HG03108 (cell line): ENCODE measurements around the gene ACTN4.
A peak's percentile ranks its signal among the peaks of the same experiment; 100 is the strongest.

ENCODE experiments used
- ATAC-seq: cut with Tn5 transposase; IDR thresholded peaks from one replicate; pipeline ENCODE4 v1.9.1; 2021; ENCODE audit warnings: moderate library complexity; ENCODE audit not compliant: unreplicated experiment

ACTN4 gene

DNA sequence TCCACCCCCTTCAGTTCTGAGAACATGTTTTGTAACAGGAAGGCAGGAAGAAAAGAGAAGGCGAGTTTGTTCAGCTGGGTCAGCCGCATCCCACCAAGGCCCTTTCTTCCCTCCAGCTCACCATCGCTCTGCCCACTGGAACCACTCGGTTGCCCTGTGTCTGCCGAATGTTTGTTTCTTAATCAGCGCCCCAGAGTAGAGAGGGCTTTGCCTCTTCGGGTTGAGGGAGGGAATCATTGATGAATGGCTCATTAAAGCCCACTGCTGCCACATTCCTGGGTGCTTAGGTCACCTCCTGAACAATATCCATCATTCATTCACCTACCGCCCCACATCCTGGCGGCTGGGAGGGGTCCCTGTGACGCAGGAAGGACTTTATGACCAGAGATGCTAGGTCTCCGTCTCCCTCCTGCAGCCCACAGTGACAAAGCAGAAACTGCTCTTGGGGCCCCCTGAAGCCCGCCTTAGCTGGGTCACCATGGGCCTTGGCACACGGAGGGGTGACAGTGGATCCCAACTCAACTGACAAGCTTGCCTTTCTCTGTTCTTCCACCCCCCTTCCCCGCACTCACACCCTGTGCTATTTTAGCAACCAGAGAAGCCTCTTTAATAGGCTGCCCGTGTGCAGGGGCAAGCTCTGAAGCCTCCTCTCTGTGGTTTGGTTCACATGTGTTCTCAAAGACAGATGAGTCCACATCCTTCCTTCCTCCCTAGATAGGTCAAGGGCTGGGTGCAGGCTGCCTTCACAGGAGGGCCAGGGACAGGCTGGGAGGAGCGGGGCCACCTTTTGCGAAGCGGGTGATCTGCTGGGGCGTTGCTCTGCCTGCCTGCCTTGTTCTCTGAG is 46.2 kb downstream of the ACTN4 start:
- peak; percentile 77 for ATAC-seq

DNA sequence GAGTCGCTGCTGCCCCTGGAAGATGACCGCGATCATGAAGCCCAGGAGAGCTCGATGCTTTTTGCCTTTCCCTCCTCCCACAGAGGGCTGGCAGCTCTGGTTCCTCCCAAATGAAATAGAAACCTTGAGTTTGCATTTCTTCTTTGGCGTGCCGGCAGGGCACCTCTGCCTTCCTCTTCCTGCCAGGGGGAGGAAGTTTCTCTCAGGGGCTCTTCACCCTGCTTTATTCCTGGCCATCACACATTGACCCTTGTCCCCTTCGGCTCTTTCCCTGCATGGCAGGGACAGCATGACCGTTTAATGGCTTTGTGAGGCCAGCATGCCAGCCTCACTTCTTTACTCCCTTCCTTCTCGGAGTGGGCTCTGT is 47.9 kb downstream of the ACTN4 start:
- no peak for ATAC-seq

GRCh38 chr19:38695832-38696728 is 48.6 kb downstream of the ACTN4 start:
- no peak for ATAC-seq

DNA sequence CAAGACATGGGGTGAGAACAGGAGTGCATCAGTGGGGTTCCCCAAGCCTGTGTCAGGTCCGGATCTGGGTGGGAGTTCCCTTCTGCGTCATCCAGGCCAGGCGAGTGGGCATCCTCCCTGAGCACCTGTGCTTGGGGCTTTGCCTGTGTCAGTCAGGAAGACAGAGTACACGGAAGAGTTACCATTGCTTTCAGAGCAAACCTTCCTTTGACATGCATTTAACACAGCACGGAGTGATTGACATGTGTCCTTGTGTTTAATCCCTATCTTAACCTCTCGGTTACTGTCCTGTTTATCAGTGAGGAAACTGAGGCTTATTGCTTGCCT is 49.2 kb downstream of the ACTN4 start:
- ATAC-seq, result no peak

- no peak for ATAC-seq
Observed at GRCh38 chr19:38697197-38697596, 49.7 kb downstream of the ACTN4 start.

GRCh38 chr19:38697641-38698071 is 50.2 kb downstream of the ACTN4 start:
- ATAC-seq, result no peak

- no peak for ATAC-seq
Observed at GRCh38 chr19:38698225-38699026, 51.0 kb downstream of the ACTN4 start.

DNA sequence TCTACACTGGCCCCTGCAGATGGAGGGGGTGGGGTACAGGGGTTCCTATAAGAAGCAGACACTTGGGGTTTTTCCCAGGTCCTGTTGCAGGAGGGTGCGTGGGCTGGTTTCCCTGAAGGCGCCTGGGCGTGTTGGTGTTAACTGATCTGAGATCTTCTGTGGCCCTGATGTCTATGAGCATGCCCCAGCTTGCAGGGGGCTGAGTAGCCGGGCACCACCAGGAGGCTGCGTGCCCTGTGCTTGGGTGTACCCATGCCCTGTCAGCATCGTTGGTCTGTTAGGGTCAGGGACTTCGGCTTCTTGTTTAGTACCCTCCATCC is 51.5 kb downstream of the ACTN4 start:
- no peak for ATAC-seq

DNA sequence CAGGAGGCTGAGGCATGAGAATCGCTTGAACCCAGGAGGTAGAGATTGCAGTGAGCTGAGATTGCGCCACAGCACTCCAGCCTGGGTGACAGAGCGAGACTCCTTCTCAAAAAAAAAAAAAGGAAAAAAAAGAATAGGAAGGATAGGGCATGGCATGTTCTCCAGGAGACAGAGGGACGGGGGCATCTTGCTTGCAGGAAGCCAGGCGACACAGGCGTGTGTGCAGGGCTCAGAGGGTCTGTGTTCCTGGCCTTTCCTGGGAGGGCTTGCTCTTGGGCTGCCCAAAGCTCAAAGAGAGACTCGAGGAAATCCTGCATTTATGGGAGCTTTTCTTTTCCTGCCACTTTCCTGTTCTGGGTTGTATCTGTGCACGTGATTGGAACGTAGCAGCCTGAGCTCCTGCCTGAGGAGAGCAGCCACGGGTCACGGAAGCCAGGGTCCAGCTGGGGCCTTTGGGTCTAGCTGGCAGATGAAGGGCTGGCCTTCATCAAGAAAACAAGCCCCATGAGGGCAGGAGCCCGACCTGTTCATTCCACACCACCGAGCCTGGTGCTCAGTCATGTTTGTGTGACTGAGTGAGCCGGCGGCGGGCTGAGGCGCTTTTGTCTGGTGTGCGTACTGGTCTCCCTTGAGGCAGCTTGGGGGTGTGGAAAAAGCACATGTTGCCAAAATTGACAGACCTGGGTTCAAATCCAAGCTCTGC is 52.3 kb downstream of the ACTN4 start:
- no peak for ATAC-seq

DNA sequence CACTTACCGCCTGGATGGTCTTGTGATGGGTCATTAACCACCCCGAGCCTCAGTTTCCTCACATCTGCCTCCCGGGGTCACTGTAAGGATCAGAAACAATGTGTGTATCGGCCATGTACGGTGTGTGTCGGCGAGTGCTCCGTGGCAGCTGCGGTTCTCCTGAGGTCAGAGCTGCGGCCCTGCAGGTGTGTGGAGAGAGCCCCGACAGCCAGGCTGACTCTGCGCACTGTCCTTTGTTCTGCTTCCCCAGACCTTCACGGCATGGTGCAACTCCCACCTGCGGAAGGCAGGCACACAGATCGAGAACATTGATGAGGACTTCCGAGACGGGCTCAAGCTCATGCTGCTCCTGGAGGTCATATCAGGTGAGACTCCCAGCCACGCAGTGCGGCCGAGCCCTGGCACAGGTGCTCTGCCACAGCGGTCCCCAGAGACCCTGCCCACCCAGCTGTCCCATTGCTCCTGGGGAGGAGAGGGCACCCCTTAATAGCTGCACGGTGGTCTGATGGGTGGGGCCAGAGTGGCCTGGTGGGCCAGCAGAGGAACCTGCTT is 53.0 kb downstream of the ACTN4 start:
- no peak for ATAC-seq

DNA sequence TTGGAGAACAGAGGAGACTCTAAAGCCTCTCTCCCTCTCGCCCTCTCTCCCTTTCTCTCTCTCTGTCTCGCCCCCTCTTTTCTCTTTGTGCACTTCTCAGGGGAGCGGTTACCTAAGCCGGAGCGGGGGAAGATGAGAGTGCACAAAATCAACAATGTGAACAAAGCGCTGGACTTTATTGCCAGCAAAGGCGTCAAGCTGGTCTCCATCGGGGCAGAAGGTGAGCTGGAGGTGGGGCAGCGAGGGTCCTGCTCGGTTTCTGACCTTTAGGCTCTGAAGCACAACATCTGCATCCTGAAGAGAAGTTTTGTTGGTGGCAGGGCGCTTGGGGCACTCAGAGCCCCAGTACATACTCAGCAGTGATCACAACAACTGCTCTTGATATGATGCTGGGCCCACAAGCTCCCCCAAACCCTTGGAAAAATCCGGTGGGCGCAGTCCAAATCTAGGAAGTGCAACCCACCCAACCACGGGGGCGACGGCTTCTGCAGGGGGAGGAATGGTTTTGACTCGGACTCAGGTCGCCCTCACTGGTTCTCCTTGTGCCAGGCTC is 53.5 kb downstream of the ACTN4 start:
- no peak for ATAC-seq

GRCh38 chr19:38701455-38702063 is 54.1 kb downstream of the ACTN4 start:
- no peak for ATAC-seq

DNA sequence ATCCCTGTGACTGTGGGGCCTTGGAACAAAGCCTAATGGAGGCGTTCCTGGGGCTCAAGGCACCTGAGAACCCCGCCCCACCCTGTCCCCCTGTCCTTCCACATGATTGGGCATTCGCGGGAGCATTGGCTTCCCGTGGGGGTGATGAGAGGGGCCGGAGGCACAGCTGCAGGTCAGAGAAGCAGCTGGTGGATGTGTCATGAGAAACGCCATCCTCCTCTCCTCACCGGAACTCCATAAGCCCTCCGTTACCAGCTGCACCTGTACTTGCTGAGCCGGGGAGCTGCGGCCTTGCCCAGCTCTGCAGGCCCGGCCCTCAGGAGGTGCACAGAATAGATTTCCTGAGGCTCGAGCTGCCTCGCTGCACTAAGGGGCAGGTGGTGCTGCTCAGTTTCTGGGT is 54.8 kb downstream of the ACTN4 start:
- no peak for ATAC-seq

DNA sequence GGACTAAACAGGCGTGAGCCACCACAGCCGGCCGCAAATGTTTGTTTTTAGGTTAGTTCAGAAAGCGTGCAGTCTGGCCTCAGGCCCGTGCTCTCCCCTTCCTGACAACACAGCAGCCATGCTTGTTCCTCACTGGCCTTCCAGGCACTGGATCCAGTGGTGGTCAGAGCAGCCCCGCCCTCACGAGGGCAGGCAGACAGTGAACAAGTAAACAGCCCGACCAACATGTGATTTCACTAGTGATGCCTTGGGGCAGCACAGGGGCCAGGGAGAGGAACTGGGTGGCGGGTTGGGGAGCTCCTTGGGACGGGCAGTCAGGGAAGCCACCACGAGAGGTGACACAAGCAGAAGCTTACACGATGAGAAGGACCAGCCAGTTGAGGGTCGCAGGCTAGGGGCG is 56.1 kb downstream of the ACTN4 start:
- ATAC-seq, result no peak

DNA sequence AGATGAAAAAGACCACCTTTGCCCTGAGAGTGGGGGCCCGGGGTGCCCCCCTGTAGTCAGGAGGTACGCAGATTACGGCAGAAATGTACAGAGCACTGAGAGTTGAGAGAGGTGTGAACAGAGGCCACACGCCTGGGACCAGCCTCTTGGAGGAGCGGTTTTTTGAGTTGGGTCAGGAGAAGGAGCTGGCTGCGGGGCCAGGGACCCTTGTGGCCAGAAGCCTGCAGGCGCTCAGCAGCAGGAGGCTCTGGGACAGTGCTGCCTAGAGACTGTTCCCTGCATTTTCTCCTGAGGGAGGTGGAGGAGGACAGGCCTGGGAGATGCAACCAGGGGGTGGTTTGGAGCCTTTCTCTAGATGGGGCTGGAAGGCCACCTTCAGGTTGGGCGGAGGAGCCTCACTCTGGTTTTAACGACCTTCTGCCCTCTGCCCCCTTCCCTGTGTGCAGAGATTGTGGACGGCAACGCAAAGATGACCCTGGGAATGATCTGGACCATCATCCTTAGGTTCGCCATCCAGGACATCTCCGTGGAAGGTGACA is 57.1 kb downstream of the ACTN4 start:
- no peak for ATAC-seq

- ATAC-seq, result no peak
Observed at GRCh38 chr19:38705197-38706019, 58.0 kb downstream of the ACTN4 start.

- no peak for ATAC-seq
Observed at GRCh38 chr19:38706792-38707511, 59.5 kb downstream of the ACTN4 start.

DNA sequence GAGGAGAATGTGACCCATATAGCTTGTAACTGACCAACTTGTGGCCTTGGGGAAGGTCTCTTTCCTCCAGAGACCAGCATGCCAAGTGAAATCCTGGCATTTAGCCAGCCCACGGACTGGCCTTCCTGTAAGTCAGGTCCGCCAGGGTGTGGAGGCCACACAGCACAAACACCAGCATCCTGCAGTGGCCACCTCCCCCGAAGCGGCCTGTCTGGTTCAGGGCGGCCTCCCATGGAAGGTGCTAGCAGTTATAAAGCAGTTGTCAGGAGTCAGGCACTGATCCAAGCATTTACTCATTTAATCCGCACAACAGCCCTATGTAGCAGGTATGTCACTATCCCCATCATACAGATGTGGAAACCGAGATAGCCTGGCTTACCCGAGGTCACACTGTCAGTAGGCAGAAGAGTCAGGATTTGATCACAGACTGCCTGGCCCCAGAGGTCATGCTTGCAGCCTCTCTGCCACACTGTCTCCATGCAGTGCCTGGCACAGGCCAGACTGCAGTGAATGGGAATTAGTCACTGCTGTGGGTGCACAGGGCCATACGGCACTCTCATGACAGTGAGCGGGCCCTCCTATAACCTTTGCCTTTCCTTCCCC is 60.2 kb downstream of the ACTN4 start:
- no peak for ATAC-seq
